Osteoblast (primary cell): ENCODE results near the gene PTPRK. TPM values are rescaled to one million over a fixed set of nuclear protein-coding genes. Genes with fewer than 3 reads are reported as not detected.

Source experiments
- DNase-seq: peaks from one replicate; pipeline ENCODE4 v3.0.0; 2011; ENCODE audit warnings: low spot score, mixed read lengths; ENCODE audit not compliant: insufficient read length; ENCODE audit errors: missing footprints
- H2AFZ ChIP-seq: 2 replicates; pipeline ENCODE4 v1.6.0; 2011; ENCODE audit warnings: mild to moderate bottlenecking, low read length
- H3K27ac ChIP-seq: 2 replicates; pipeline ENCODE4 v1.5.1; 2011; ENCODE audit warnings: mild to moderate bottlenecking, low read depth, low read length, moderate library complexity
- H3K27me3 ChIP-seq: 2 replicates; pipeline ENCODE4 v1.6.0; 2012; ENCODE audit warnings: mild to moderate bottlenecking, control low read depth, inconsistent platforms, low read length, moderate library complexity; ENCODE audit not compliant: insufficient read depth
- H3K36me3 ChIP-seq: 2 replicates; pipeline ENCODE4 v1.5.1; 2011; ENCODE audit warnings: mild to moderate bottlenecking, low read length, control low read depth, moderate library complexity; ENCODE audit not compliant: insufficient read depth
- H3K4me1 ChIP-seq: 2 replicates; pipeline ENCODE4 v1.5.1; 2011; ENCODE audit warnings: mild to moderate bottlenecking, low read length, control low read depth, moderate library complexity; ENCODE audit not compliant: insufficient read depth
- H3K4me2 ChIP-seq: 2 replicates; pipeline ENCODE4 v1.6.0; 2011; ENCODE audit warnings: mild to moderate bottlenecking, low read length; ENCODE audit not compliant: insufficient read depth
- H3K4me3 ChIP-seq: fragments of 200-600 bp; sonication (generic); 3 replicates; pipeline ENCODE4 v1.5.1; 2012; ENCODE audit warnings: mild to moderate bottlenecking, low read length, inconsistent platforms; ENCODE audit not compliant: insufficient read depth
- H3K79me2 ChIP-seq: 2 replicates; pipeline ENCODE4 v1.6.0; 2012; ENCODE audit warnings: mild to moderate bottlenecking, low read length, control low read depth, inconsistent platforms; ENCODE audit not compliant: insufficient read depth
- H3K9me3 ChIP-seq: 2 replicates; pipeline ENCODE4 v1.5.1; 2011; ENCODE audit warnings: low read depth, low read length, control low read depth
- H4K20me1 ChIP-seq: 2 replicates; pipeline ENCODE4 v1.6.0; 2012; ENCODE audit warnings: mild to moderate bottlenecking, low read length, control low read depth; ENCODE audit not compliant: insufficient read depth
- CTCF ChIP-seq: IDR thresholded peaks from 2 replicates; pipeline ENCODE4 v1.5.1; 2011; ENCODE audit warnings: mild to moderate bottlenecking, low read depth, low read length, moderate library complexity; ENCODE audit errors: extremely low read depth
- total RNA-seq: library from RNA; depleted of rRNA; stranded (reverse); fragments of >200 nt; gene quantifications from 2 replicates; pipeline ENCODE4 v1.2.3, GENCODE V29; 2012

The PTPRK gene
- total RNA-seq, 1 donor: 165 TPM

- no peak overlapping the region for H3K4me2 ChIP-seq
- H3K36me3 ChIP-seq: no peaks in the 10 kb centered on the region
- no peak for DNase-seq
- no peaks in the 10 kb centered on the region for H3K27me3 ChIP-seq
- no peaks in the 10 kb centered on the region for H3K9me3 ChIP-seq
- no peak overlapping the region for H3K27ac ChIP-seq
- H2AFZ ChIP-seq: no peak overlapping the region
- H3K79me2 ChIP-seq: peaks cover 78% of the 10 kb centered on the region
- no peak overlapping the region for H3K4me3 ChIP-seq
- peaks cover 10% of the 10 kb centered on the region for H3K4me1 ChIP-seq
- TF ChIP-seq CTCF: no peak
- peaks cover 12% of the 10 kb centered on the region for H4K20me1 ChIP-seq
Observed at GRCh38 chr6:128483472-128484135, 36.8 kb downstream of the PTPRK start.

- no peaks in the 10 kb centered on the region for H3K27me3 ChIP-seq
- peaks cover 81% of the 10 kb centered on the region for H3K79me2 ChIP-seq
- DNase-seq: no peak
- no peak overlapping the region for H2AFZ ChIP-seq
- H3K36me3 ChIP-seq: no peaks in the 10 kb centered on the region
- H3K4me1 ChIP-seq: peaks cover 9% of the 10 kb centered on the region
- TF ChIP-seq CTCF: no peak
- H3K4me2 ChIP-seq: no peak overlapping the region
- H4K20me1 ChIP-seq: peaks cover 12% of the 10 kb centered on the region
- no peak overlapping the region for H3K4me3 ChIP-seq
- no peaks in the 10 kb centered on the region for H3K9me3 ChIP-seq
- H3K27ac ChIP-seq: no peak overlapping the region
Observed at GRCh38 chr6:128482642-128483041, 37.8 kb downstream of the PTPRK start.

GRCh38 chr6:128479991-128480390 is 40.4 kb downstream of the PTPRK start:
- DNase-seq: no peak
- H3K36me3 ChIP-seq: no peaks in the 10 kb centered on the region
- H4K20me1 ChIP-seq: peaks cover 6% of the 10 kb centered on the region
- no peak overlapping the region for H3K27ac ChIP-seq
- H3K4me1 ChIP-seq: peaks cover 4% of the 10 kb centered on the region
- no peak overlapping the region for H3K4me2 ChIP-seq
- no peaks in the 10 kb centered on the region for H3K9me3 ChIP-seq
- H3K27me3 ChIP-seq: no peaks in the 10 kb centered on the region
- TF ChIP-seq CTCF: no peak
- H2AFZ ChIP-seq: no peak overlapping the region
- no peak overlapping the region for H3K4me3 ChIP-seq
- peaks cover 82% of the 10 kb centered on the region for H3K79me2 ChIP-seq

GRCh38 chr6:128479048-128479666 is 41.2 kb downstream of the PTPRK start:
- peaks cover 86% of the 10 kb centered on the region for H3K79me2 ChIP-seq
- no peak overlapping the region for H3K4me3 ChIP-seq
- H2AFZ ChIP-seq: no peak overlapping the region
- H3K4me1 ChIP-seq: peaks cover 11% of the 10 kb centered on the region
- H3K36me3 ChIP-seq: no peaks in the 10 kb centered on the region
- DNase-seq: no peak
- peak overlapping the region; percentile 53 for H3K4me2 ChIP-seq
- H3K27me3 ChIP-seq: no peaks in the 10 kb centered on the region
- H3K27ac ChIP-seq: no peak overlapping the region
- no peaks in the 10 kb centered on the region for H3K9me3 ChIP-seq
- no peak for TF ChIP-seq CTCF
- peaks cover 7% of the 10 kb centered on the region for H4K20me1 ChIP-seq
